Subcutaneous abdominal adipose tissue (tissue), 5 donors: ENCODE data around the gene NKTR.
A peak's percentile ranks its signal among the peaks of the same experiment; 100 is the strongest.
"Not testable (repeated sequence)": the region's sequence is repeated elsewhere in the genome, so short reads cannot be mapped to it uniquely, and the experiment has no call there.

ENCODE experiments used
- H3K27ac ChIP-seq: one replicate; pipeline ENCODE4 v1.7.0; 2013; ENCODE audit warnings: low read depth, mild to moderate bottlenecking, inconsistent platforms, low read length, moderate library complexity
- H3K27me3 ChIP-seq, 5 donors: one replicate each; pipeline ENCODE4 v1.7.0; 2013; ENCODE audit warnings: low read length in 5 of 5, inconsistent platforms in 1 of 5; ENCODE audit not compliant: control insufficient read depth in 5 of 5, insufficient read depth in 4 of 5
- H3K36me3 ChIP-seq, 5 donors: one replicate each; pipeline ENCODE4 v1.7.0; 2013; ENCODE audit warnings: low read length in 5 of 5; ENCODE audit not compliant: control insufficient read depth in 5 of 5, insufficient read depth in 5 of 5
- H3K4me1 ChIP-seq, 5 donors: one replicate each; pipeline ENCODE4 v1.7.0; 2013; ENCODE audit warnings: low read length in 5 of 5, mild to moderate bottlenecking in 3 of 5, moderate library complexity in 1 of 5; ENCODE audit not compliant: control insufficient read depth in 5 of 5, insufficient read depth in 5 of 5
- H3K4me3 ChIP-seq, 5 donors: one replicate each; pipeline ENCODE4 v1.7.0; 2013; ENCODE audit warnings: low read length in 5 of 5, low read depth in 1 of 5
- H3K9ac ChIP-seq, 5 donors: one replicate each; pipeline ENCODE4 v1.7.0; 2013; ENCODE audit warnings: low read length in 5 of 5, mild to moderate bottlenecking in 4 of 5, moderate library complexity in 3 of 5
- H3K9me3 ChIP-seq, 5 donors: one replicate each; pipeline ENCODE4 v1.7.0; 2013; ENCODE audit warnings: low read length in 5 of 5; ENCODE audit not compliant: control insufficient read depth in 5 of 5
- donor health status: healthy.
- donor health status: healthy.
- donor health status: healthy.
- donor health status: healthy.
- donor health status: healthy.

The NKTR gene

GRCh38 chr3:42578054-42578453 lies 22.4 kb upstream of the NKTR start:
- no peak overlapping the region for H3K9ac ChIP-seq
- no peaks in the 10 kb centered on the region for H3K27me3 ChIP-seq
- no peak overlapping the region for H3K27ac ChIP-seq
- peaks cover 0 to 8% (median 0%) of the 10 kb centered on the region in 5 donors for H3K36me3 ChIP-seq
- no peak overlapping the region for H3K4me3 ChIP-seq
- peaks cover 0 to 9% (median 0%) of the 10 kb centered on the region in 5 donors for H3K9me3 ChIP-seq
- H3K4me1 ChIP-seq = peaks cover 0 to 23% (median 22%) of the 10 kb centered on the region in 5 donors

- H3K27ac ChIP-seq, H3K27me3 ChIP-seq, H3K36me3 ChIP-seq, H3K9ac ChIP-seq, H3K4me3 ChIP-seq, H3K9me3 ChIP-seq: not testable (repeated sequence)
- peaks cover 0 to 23% (median 22%) of the 10 kb centered on the region in 5 donors for H3K4me1 ChIP-seq
Observed at GRCh38 chr3:42579346-42579745, 21.1 kb upstream of the NKTR start.

GRCh38 chr3:42581400-42581708 lies 19.1 kb upstream of the NKTR start:
- Histone ChIP-seq H3K27ac (peak overlapping the region; percentile 69), H3K9ac (peak overlapping the region; percentile 72 to 86 (median 80)), H3K36me3 (peaks cover 0 to 5% (median 0%) of the 10 kb centered on the region in 5 donors), H3K27me3 (no peaks in the 10 kb centered on the region), H3K4me3 (peak overlapping the region; percentile 69 to 89 (median 80)), H3K4me1 (peaks cover 0 to 23% (median 22%) of the 10 kb centered on the region in 5 donors), H3K9me3 (no peaks in the 10 kb centered on the region)

- Histone ChIP-seq H3K4me3 (peak within 1 kb of the TSS; percentile 69 to 89 (median 80)), H3K4me1 (peaks cover 0 to 23% (median 22%) of the 10 kb centered on the region in 5 donors), H3K9me3 (no peaks in the 10 kb centered on the region), H3K27ac (peak within 1 kb of the TSS; percentile 69), H3K9ac (peak within 1 kb of the TSS; percentile 72 to 86 (median 80)), H3K36me3 (peaks cover 0 to 5% (median 0%) of the 10 kb centered on the region in 5 donors), H3K27me3 (no peaks in the 10 kb centered on the region)
Observed at GRCh38 chr3:42581709-42582473, 18.6 kb upstream of the NKTR start, which contains the start of gene SEC22C. TSS of gene SEC22C (minus strand) at chr3:42581967. CDS start at chr3:42569046, 12,921 bp downstream.

- Histone ChIP-seq H3K4me1 (peaks cover 0 to 23% (median 22%) of the 10 kb centered on the region in 5 donors), H3K27ac (peak overlapping the region; percentile 69), H3K4me3 (peak overlapping the region; percentile 29 to 89 (median 80)), H3K27me3 (no peaks in the 10 kb centered on the region), H3K9me3 (no peaks in the 10 kb centered on the region), H3K9ac (peak overlapping the region in 4 of 5 donors; percentile 72 to 86 (median 78)), H3K36me3 (peaks cover 0 to 5% (median 0%) of the 10 kb centered on the region in 5 donors)
Observed at GRCh38 chr3:42582474-42583070, 17.9 kb upstream of the NKTR start.

- Histone ChIP-seq H3K9ac (no peak overlapping the region), H3K27me3 (no peaks in the 10 kb centered on the region), H3K4me3 (no peak overlapping the region), H3K9me3 (no peaks in the 10 kb centered on the region), H3K36me3 (peaks cover 0 to 3% (median 0%) of the 10 kb centered on the region in 5 donors), H3K27ac (no peak overlapping the region), H3K4me1 (peaks cover 3 to 19% (median 15%) of the 10 kb centered on the region in 5 donors)
Observed at GRCh38 chr3:42588625-42589024, 11.9 kb upstream of the NKTR start.

- Histone ChIP-seq H3K27ac (no peak overlapping the region), H3K4me3 (peak overlapping the region; percentile 55 to 86 (median 81)), H3K9ac (peak overlapping the region in 1 of 5 donors; percentile 51)
Observed at GRCh38 chr3:42589382-42590109, 10.9 kb upstream of the NKTR start.

GRCh38 chr3:42590989-42591756 lies 9.3 kb upstream of the NKTR start:
- H3K36me3 ChIP-seq = peaks cover 3 to 18% (median 8%) of the 10 kb centered on the region in 5 donors
- H3K27me3 ChIP-seq = no peaks in the 10 kb centered on the region
- H3K27ac ChIP-seq = peak overlapping the region; percentile 60
- peaks cover 3 to 19% (median 15%) of the 10 kb centered on the region in 5 donors for H3K4me1 ChIP-seq
- H3K9me3 ChIP-seq = no peaks in the 10 kb centered on the region
- peak overlapping the region; percentile 55 to 86 (median 81) for H3K4me3 ChIP-seq
- H3K9ac ChIP-seq = peak overlapping the region in 4 of 5 donors; percentile 26 to 73 (median 69)

More at GRCh38 chr3:42589382-42590109, 10.9 kb upstream of the NKTR start:
- H3K36me3 ChIP-seq = peaks cover under 1 to 12% (median 3%) of the 10 kb centered on the region in 5 donors
- H3K9me3 ChIP-seq = no peaks in the 10 kb centered on the region
- no peaks in the 10 kb centered on the region for H3K27me3 ChIP-seq
- peaks cover 3 to 19% (median 15%) of the 10 kb centered on the region in 5 donors for H3K4me1 ChIP-seq

- Histone ChIP-seq H3K4me1 (peaks cover 3 to 19% (median 15%) of the 10 kb centered on the region in 5 donors), H3K27me3 (no peaks in the 10 kb centered on the region), H3K36me3 (peaks cover 3 to 18% (median 8%) of the 10 kb centered on the region in 5 donors), H3K9me3 (no peaks in the 10 kb centered on the region), H3K9ac (peak overlapping the region in 4 of 5 donors; percentile 26 to 73 (median 69)), H3K27ac (peak overlapping the region; percentile 60), H3K4me3 (peak overlapping the region in 4 of 5 donors; percentile 25 to 82 (median 76))
Observed at GRCh38 chr3:42591811-42592210, 8.7 kb upstream of the NKTR start.
